HEK293 (cell line): ENCODE data around the gene ADSS1.
A peak's percentile ranks its signal among the peaks of the same experiment; 100 is the strongest.

ENCODE experiments used
- GLI4 ChIP-seq: fragments of 450-650 bp; formaldehyde crosslinking; IDR thresholded peaks from 2 replicates; pipeline ENCODE4 v1.5.1; 2016; ENCODE audit warnings: missing biosample characterization, missing genetic modification characterization
- IKZF3 ChIP-seq: fragments of 450-650 bp; IDR thresholded peaks from 2 replicates; pipeline ENCODE4 v1.5.0; 2018; ENCODE audit warnings: missing biosample characterization, mild to moderate bottlenecking, missing genetic modification characterization, moderate library complexity
- MYNN ChIP-seq: fragments of 450-650 bp; formaldehyde crosslinking; IDR thresholded peaks from 2 replicates; pipeline ENCODE4 v1.5.1; 2016; ENCODE audit warnings: missing biosample characterization, missing genetic modification characterization, borderline replicate concordance
- MZF1 ChIP-seq: fragments of 450-650 bp; formaldehyde crosslinking; IDR thresholded peaks from 2 replicates; pipeline ENCODE4 v1.5.1; 2017; ENCODE audit warnings: missing biosample characterization, missing genetic modification characterization, borderline replicate concordance
- ZBTB7A ChIP-seq: fragments of 450-650 bp; formaldehyde crosslinking; IDR thresholded peaks from 2 replicates; pipeline ENCODE4 v1.5.1; 2016; ENCODE audit warnings: low read depth, missing biosample characterization, missing genetic modification characterization
- ZFHX2 ChIP-seq: fragments of 450-650 bp; formaldehyde crosslinking; conservative IDR thresholded peaks from 2 replicates; pipeline ENCODE4 v1.5.1; 2016; ENCODE audit warnings: missing biosample characterization, missing genetic modification characterization
- ZFP3 ChIP-seq: fragments of 450-650 bp; formaldehyde crosslinking; IDR thresholded peaks from 2 replicates; pipeline ENCODE4 v1.5.1; 2016; ENCODE audit warnings: low read depth, missing biosample characterization, missing genetic modification characterization
- ZNF114 ChIP-seq: fragments of 450-650 bp; formaldehyde crosslinking; IDR thresholded peaks from 2 replicates; pipeline ENCODE4 v1.5.0; 2017; ENCODE audit warnings: missing biosample characterization, missing genetic modification characterization
- ZNF140 ChIP-seq: fragments of 450-650 bp; formaldehyde crosslinking; IDR thresholded peaks from 2 replicates; pipeline ENCODE4 v1.5.1; 2016; ENCODE audit warnings: missing biosample characterization, missing genetic modification characterization
- ZNF311 ChIP-seq: fragments of 450-650 bp; formaldehyde crosslinking; IDR thresholded peaks from 2 replicates; pipeline ENCODE4 v1.5.1; 2017; ENCODE audit warnings: missing biosample characterization, missing genetic modification characterization, borderline replicate concordance
- ZNF335 ChIP-seq: fragments of 450-650 bp; formaldehyde crosslinking; conservative IDR thresholded peaks from 2 replicates; pipeline ENCODE4 v1.5.1; 2016; ENCODE audit warnings: missing biosample characterization, missing genetic modification characterization
- ZNF391 ChIP-seq: fragments of 450-650 bp; formaldehyde crosslinking; IDR thresholded peaks from 2 replicates; pipeline ENCODE4 v1.5.1; 2016; ENCODE audit warnings: low read depth, missing biosample characterization, missing genetic modification characterization, borderline replicate concordance
- ZNF623 ChIP-seq: fragments of 450-650 bp; formaldehyde crosslinking; IDR thresholded peaks from 2 replicates; pipeline ENCODE4 v1.5.1; 2016; ENCODE audit warnings: missing biosample characterization, missing genetic modification characterization
- ZNF654 ChIP-seq: fragments of 450-650 bp; formaldehyde crosslinking; IDR thresholded peaks from 2 replicates; pipeline ENCODE4 v1.5.1; 2016; ENCODE audit warnings: low read depth, missing biosample characterization, missing genetic modification characterization
- ZNF707 ChIP-seq: fragments of 450-650 bp; formaldehyde crosslinking; IDR thresholded peaks from 2 replicates; pipeline ENCODE4 v1.5.1; 2016; ENCODE audit warnings: missing biosample characterization, missing genetic modification characterization
- TF ChIP-seq, protein P1 (sequence below): fragments of 450-650 bp; formaldehyde crosslinking; conservative IDR thresholded peaks from 2 replicates; pipeline ENCODE4 v1.5.1; 2016; ENCODE audit warnings: low read depth, missing biosample characterization, missing genetic modification characterization
- TF ChIP-seq, protein P2 (sequence below): fragments of 450-650 bp; formaldehyde crosslinking; IDR thresholded peaks from 2 replicates; pipeline ENCODE4 v1.5.1; 2016; ENCODE audit warnings: missing biosample characterization, missing genetic modification characterization
- TF ChIP-seq, protein P3 (sequence below): fragments of 450-650 bp; formaldehyde crosslinking; IDR thresholded peaks from 2 replicates; pipeline ENCODE4 v1.5.1; 2016; ENCODE audit warnings: missing biosample characterization, missing genetic modification characterization, low read depth
- TF ChIP-seq, protein P4 (sequence below): fragments of 450-650 bp; formaldehyde crosslinking; IDR thresholded peaks from 2 replicates; pipeline ENCODE4 v1.5.1; 2017; ENCODE audit warnings: missing biosample characterization, missing genetic modification characterization
- TF ChIP-seq, protein P5 (sequence below): fragments of 450-650 bp; formaldehyde crosslinking; IDR thresholded peaks from 2 replicates; pipeline ENCODE4 v1.5.1; 2016; ENCODE audit warnings: missing biosample characterization, missing genetic modification characterization
- TF ChIP-seq, protein P6 (sequence below): fragments of 450-650 bp; formaldehyde crosslinking; IDR thresholded peaks from 2 replicates; pipeline ENCODE4 v1.5.1; 2016; ENCODE audit warnings: missing biosample characterization, missing genetic modification characterization

ADSS1 gene

DNA sequence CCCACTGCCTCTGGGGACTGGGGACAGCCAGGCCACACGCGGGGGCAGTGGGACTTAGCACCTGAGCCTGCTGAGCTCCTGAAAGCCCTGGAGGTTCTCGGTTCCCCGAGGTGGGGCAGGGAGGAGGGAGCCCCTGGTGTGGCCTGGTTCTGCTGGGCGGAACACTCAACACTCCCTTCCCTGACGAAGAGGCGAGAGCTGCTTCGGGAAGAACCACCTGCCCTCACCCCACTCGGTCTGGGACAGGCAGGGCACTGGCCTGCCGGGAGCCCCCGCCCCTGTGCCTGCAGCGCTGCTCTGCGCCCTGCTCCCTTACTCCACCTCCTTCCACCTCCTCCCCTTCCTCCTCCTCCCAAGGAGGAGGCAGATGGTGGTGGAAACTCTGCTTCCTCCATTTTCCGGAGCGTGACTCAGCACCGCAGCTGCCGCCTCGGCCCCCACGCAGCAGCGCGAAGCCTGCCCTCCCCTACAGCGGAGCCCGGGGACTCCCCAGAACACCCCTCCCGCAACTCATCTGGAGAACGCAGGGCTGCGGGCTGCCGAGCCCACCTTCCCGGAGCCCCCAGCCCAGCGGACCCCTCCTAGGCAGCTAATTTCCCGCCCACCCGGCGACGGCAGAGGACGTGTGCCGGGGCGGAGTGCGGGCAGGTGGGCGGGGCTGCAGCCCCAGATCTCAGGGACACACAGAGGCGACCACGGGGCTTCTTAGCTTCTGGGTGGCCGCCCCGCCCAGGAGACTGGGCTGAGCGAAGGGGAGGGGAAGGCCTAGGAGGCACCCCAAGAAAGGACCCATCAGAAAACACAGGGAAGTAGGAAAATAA is 46.3 kb upstream of the ADSS1 start (continued):
- TF ChIP-seq, protein P1, sequence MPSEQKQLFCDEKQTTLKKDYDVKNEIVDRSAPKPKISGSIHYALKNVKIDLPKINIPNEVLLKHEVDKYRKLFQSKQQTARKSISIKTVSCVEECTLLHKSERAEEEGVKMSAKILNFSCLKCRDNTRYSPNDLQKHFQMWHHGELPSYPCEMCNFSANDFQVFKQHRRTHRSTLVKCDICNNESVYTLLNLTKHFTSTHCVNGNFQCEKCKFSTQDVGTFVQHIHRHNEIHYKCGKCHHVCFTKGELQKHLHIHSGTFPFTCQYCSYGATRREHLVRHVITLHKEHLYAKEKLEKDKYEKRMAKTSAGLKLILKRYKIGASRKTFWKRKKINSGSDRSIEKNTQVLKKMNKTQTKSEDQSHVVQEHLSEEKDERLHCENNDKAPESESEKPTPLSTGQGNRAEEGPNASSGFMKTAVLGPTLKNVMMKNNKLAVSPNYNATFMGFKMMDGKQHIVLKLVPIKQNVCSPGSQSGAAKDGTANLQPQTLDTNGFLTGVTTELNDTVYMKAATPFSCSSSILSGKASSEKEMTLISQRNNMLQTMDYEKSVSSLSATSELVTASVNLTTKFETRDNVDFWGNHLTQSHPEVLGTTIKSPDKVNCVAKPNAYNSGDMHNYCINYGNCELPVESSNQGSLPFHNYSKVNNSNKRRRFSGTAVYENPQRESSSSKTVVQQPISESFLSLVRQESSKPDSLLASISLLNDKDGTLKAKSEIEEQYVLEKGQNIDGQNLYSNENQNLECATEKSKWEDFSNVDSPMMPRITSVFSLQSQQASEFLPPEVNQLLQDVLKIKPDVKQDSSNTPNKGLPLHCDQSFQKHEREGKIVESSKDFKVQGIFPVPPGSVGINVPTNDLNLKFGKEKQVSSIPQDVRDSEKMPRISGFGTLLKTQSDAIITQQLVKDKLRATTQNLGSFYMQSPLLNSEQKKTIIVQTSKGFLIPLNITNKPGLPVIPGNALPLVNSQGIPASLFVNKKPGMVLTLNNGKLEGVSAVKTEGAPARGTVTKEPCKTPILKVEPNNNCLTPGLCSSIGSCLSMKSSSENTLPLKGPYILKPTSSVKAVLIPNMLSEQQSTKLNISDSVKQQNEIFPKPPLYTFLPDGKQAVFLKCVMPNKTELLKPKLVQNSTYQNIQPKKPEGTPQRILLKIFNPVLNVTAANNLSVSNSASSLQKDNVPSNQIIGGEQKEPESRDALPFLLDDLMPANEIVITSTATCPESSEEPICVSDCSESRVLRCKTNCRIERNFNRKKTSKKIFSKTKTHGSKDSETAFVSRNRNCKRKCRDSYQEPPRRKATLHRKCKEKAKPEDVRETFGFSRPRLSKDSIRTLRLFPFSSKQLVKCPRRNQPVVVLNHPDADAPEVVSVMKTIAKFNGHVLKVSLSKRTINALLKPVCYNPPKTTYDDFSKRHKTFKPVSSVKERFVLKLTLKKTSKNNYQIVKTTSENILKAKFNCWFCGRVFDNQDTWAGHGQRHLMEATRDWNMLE (tag by site-specific recombination): no peak
- TF ChIP-seq, protein P2, sequence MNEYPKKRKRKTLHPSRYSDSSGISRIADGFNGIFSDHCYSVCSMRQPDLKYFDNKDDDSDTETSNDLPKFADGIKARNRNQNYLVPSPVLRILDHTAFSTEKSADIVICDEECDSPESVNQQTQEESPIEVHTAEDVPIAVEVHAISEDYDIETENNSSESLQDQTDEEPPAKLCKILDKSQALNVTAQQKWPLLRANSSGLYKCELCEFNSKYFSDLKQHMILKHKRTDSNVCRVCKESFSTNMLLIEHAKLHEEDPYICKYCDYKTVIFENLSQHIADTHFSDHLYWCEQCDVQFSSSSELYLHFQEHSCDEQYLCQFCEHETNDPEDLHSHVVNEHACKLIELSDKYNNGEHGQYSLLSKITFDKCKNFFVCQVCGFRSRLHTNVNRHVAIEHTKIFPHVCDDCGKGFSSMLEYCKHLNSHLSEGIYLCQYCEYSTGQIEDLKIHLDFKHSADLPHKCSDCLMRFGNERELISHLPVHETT: no peak
- TF ChIP-seq ZNF335 (peak; percentile 96), ZFP3 (tag by site-specific recombination) (no peak), ZNF140 (tag by site-specific recombination) (no peak), MYNN (tag by site-specific recombination) (no peak), GLI4 (tag by site-specific recombination) (no peak), ZBTB7A (peak; percentile 69; the same call in 1 of the 2 replicates), ZNF654 (no peak), IKZF3 (peak; percentile 75; the same call in 1 of the 2 replicates), ZNF114 (tag by site-specific recombination) (no peak), ZNF707 (tag by site-specific recombination) (no peak), MZF1 (tag by site-specific recombination) (no peak), ZNF623 (tag by site-specific recombination) (no peak), ZNF391 (tag by site-specific recombination) (0 out of 2 replicates have a peak, but pooled peaks have one; percentile 41), ZFHX2 (tag by site-specific recombination) (peak; percentile 98), ZNF311 (tag by site-specific recombination) (no peak)
- TF ChIP-seq, protein P3, sequence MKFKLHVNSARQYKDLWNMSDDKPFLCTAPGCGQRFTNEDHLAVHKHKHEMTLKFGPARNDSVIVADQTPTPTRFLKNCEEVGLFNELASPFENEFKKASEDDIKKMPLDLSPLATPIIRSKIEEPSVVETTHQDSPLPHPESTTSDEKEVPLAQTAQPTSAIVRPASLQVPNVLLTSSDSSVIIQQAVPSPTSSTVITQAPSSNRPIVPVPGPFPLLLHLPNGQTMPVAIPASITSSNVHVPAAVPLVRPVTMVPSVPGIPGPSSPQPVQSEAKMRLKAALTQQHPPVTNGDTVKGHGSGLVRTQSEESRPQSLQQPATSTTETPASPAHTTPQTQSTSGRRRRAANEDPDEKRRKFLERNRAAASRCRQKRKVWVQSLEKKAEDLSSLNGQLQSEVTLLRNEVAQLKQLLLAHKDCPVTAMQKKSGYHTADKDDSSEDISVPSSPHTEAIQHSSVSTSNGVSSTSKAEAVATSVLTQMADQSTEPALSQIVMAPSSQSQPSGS (tag by site-specific recombination): no peak
- TF ChIP-seq, protein P4, sequence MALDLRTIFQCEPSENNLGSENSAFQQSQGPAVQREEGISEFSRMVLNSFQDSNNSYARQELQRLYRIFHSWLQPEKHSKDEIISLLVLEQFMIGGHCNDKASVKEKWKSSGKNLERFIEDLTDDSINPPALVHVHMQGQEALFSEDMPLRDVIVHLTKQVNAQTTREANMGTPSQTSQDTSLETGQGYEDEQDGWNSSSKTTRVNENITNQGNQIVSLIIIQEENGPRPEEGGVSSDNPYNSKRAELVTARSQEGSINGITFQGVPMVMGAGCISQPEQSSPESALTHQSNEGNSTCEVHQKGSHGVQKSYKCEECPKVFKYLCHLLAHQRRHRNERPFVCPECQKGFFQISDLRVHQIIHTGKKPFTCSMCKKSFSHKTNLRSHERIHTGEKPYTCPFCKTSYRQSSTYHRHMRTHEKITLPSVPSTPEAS: no peak
- TF ChIP-seq, protein P5, sequence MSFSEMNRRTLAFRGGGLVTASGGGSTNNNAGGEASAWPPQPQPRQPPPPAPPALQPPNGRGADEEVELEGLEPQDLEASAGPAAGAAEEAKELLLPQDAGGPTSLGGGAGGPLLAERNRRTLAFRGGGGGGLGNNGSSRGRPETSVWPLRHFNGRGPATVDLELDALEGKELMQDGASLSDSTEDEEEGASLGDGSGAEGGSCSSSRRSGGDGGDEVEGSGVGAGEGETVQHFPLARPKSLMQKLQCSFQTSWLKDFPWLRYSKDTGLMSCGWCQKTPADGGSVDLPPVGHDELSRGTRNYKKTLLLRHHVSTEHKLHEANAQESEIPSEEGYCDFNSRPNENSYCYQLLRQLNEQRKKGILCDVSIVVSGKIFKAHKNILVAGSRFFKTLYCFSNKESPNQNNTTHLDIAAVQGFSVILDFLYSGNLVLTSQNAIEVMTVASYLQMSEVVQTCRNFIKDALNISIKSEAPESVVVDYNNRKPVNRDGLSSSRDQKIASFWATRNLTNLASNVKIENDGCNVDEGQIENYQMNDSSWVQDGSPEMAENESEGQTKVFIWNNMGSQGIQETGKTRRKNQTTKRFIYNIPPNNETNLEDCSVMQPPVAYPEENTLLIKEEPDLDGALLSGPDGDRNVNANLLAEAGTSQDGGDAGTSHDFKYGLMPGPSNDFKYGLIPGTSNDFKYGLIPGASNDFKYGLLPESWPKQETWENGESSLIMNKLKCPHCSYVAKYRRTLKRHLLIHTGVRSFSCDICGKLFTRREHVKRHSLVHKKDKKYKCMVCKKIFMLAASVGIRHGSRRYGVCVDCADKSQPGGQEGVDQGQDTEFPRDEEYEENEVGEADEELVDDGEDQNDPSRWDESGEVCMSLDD: peak; percentile 83
- TF ChIP-seq, protein P6, sequence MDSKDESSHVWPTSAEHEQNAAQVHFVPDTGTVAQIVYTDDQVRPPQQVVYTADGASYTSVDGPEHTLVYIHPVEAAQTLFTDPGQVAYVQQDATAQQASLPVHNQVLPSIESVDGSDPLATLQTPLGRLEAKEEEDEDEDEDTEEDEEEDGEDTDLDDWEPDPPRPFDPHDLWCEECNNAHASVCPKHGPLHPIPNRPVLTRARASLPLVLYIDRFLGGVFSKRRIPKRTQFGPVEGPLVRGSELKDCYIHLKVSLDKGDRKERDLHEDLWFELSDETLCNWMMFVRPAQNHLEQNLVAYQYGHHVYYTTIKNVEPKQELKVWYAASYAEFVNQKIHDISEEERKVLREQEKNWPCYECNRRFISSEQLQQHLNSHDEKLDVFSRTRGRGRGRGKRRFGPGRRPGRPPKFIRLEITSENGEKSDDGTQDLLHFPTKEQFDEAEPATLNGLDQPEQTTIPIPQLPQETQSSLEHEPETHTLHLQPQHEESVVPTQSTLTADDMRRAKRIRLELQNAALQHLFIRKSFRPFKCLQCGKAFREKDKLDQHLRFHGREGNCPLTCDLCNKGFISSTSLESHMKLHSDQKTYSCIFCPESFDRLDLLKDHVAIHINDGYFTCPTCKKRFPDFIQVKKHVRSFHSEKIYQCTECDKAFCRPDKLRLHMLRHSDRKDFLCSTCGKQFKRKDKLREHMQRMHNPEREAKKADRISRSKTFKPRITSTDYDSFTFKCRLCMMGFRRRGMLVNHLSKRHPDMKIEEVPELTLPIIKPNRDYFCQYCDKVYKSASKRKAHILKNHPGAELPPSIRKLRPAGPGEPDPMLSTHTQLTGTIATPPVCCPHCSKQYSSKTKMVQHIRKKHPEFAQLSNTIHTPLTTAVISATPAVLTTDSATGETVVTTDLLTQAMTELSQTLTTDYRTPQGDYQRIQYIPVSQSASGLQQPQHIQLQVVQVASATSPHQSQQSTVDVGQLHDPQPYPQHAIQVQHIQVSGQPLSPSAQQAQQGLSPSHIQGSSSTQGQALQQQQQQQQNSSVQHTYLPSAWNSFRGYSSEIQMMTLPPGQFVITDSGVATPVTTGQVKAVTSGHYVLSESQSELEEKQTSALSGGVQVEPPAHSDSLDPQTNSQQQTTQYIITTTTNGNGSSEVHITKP (tag by site-specific recombination): peak; percentile 74
